Keratinocyte (primary cell): Measurements from ENCODE around the gene FOXC1. TPM values are rescaled to one million over a fixed set of nuclear protein-coding genes. Genes with fewer than 3 reads are reported as not detected.
A peak's percentile ranks its signal among the peaks of the same experiment; 100 is the strongest.

Experiments used
- DNase-seq: peaks from one replicate; pipeline ENCODE4 v3.0.0-alpha.2; 2011; ENCODE audit warnings: low read depth, missing footprints, low spot score
- FAIRE-seq: peaks from 2 replicates; lab custom pipeline; 2011; peaks lifted over from hg19 to GRCh38; lab: Jason Lieb, UNC
- H2AFZ ChIP-seq: 2 replicates; pipeline ENCODE4 v1.6.0; 2012; ENCODE audit warnings: low read length, control low read depth, inconsistent platforms; ENCODE audit not compliant: control insufficient read depth
- H3K27ac ChIP-seq: 2 replicates; pipeline ENCODE4 v1.5.1; 2011; ENCODE audit warnings: low read length; ENCODE audit not compliant: control insufficient read depth, insufficient read depth
- H3K27me3 ChIP-seq: 3 replicates; pipeline ENCODE4 v1.6.0; 2011; ENCODE audit warnings: low read length; ENCODE audit not compliant: control insufficient read depth, insufficient read depth; ENCODE audit errors: extremely low read depth
- H3K36me3 ChIP-seq, 2 experiments: 2 replicates in 1 of 2; 3 replicates in 1 of 2; pipeline ENCODE4 v1.5.1; 2011; ENCODE audit warnings: low read length in 2 of 2, mild to moderate bottlenecking in 1 of 2; ENCODE audit not compliant: control insufficient read depth in 2 of 2, insufficient read depth in 2 of 2; ENCODE audit errors: extremely low read depth in 1 of 2
- H3K4me1 ChIP-seq: 3 replicates; pipeline ENCODE4 v1.5.1; 2011; ENCODE audit warnings: low read length; ENCODE audit not compliant: control insufficient read depth, insufficient read depth; ENCODE audit errors: extremely low read depth
- H3K4me2 ChIP-seq: 3 replicates; pipeline ENCODE4 v1.6.0; 2011; ENCODE audit warnings: low read depth, low read length; ENCODE audit not compliant: control insufficient read depth, insufficient read depth; ENCODE audit errors: extremely low read depth
- H3K4me3 ChIP-seq, 3 experiments: fragments of 200-600 bp in 1 of 3; sonication (generic) in 1 of 3; 2 replicates in 2 of 3; 3 replicates in 1 of 3; pipeline ENCODE4 v1.5.1; 2011 to 2016; ENCODE audit warnings: low read length in 3 of 3, mild to moderate bottlenecking in 3 of 3, control low read depth in 2 of 3, inconsistent platforms in 1 of 3, low read depth in 1 of 3, mixed read lengths in 1 of 3, mixed run types in 1 of 3, moderate library complexity in 1 of 3; ENCODE audit not compliant: control insufficient read depth in 2 of 3, insufficient read depth in 2 of 3; ENCODE audit errors: extremely low read depth in 1 of 3
- H3K79me2 ChIP-seq: 2 replicates; pipeline ENCODE4 v1.6.0; 2012; ENCODE audit warnings: low read length; ENCODE audit not compliant: control insufficient read depth, insufficient read depth
- H3K9ac ChIP-seq: 3 replicates; pipeline ENCODE4 v1.6.0; 2011; ENCODE audit warnings: low read length; ENCODE audit not compliant: control insufficient read depth, insufficient read depth; ENCODE audit errors: extremely low read depth
- H3K9me1 ChIP-seq: 3 replicates; pipeline ENCODE4 v1.6.0; 2011; ENCODE audit warnings: low read length; ENCODE audit not compliant: control insufficient read depth, insufficient read depth; ENCODE audit errors: extremely low read depth
- H3K9me3 ChIP-seq: 2 replicates; pipeline ENCODE4 v1.5.1; 2012; ENCODE audit warnings: low read depth, low read length; ENCODE audit not compliant: control insufficient read depth
- H4K20me1 ChIP-seq: 3 replicates; pipeline ENCODE4 v1.6.0; 2011; ENCODE audit warnings: low read length; ENCODE audit not compliant: control insufficient read depth, insufficient read depth; ENCODE audit errors: extremely low read depth
- CTCF ChIP-seq, 3 experiments: IDR thresholded peaks in 1 of 3; conservative IDR thresholded peaks in 1 of 3; optimal IDR thresholded peaks in 1 of 3; 2 replicates in 2 of 3; 3 replicates in 1 of 3; pipeline versions ENCODE3 to v1.5.1; 2011; ENCODE audit warnings: low read length in 3 of 3, mild to moderate bottlenecking in 3 of 3, moderate library complexity in 2 of 3, control low read depth in 1 of 3, inconsistent platforms in 1 of 3; ENCODE audit not compliant: insufficient read depth in 2 of 3; ENCODE audit errors: extremely low read depth in 1 of 3
- EZH2 ChIP-seq: IDR thresholded peaks from one replicate; pipeline ENCODE4 v1.6.1; 2012; ENCODE audit warnings: inconsistent platforms, mild to moderate bottlenecking, low read length, moderate library complexity
- dilution Hi-C: fragments of 300-500 bp; cut with MboI; formaldehyde crosslinking; loops from one replicate; pipeline ENCODE4 v1.7.0; 2020; ENCODE audit warnings: low sequenced_read_pairs; ENCODE audit not compliant: extremely low pct_ligation_motif_present
- polyA plus RNA-seq, 5 experiments: library from polyadenylated mRNA; depleted of rRNA in 3 of 5; stranded (reverse) in 3 of 5; stranded (forward) in 1 of 5; unstranded in 1 of 5; fragments of >200 nt; gene quantifications; 1 replicate in 1 of 5; 2 replicates in 3 of 5; 3 replicates in 1 of 5; pipeline versions ENCODE4 v1.2.1 to v1.2.3, GENCODE V29; 2011 to 2012; ENCODE audit warnings: missing spikeins in 2 of 5, low read depth in 1 of 5, low replicate concordance in 1 of 5

The FOXC1 gene
- polyA plus RNA-seq, 1 donor (not counting 4 experiments of a cell fraction or from before 2014, with no cell fraction given), result 4.3 TPM

DNA sequence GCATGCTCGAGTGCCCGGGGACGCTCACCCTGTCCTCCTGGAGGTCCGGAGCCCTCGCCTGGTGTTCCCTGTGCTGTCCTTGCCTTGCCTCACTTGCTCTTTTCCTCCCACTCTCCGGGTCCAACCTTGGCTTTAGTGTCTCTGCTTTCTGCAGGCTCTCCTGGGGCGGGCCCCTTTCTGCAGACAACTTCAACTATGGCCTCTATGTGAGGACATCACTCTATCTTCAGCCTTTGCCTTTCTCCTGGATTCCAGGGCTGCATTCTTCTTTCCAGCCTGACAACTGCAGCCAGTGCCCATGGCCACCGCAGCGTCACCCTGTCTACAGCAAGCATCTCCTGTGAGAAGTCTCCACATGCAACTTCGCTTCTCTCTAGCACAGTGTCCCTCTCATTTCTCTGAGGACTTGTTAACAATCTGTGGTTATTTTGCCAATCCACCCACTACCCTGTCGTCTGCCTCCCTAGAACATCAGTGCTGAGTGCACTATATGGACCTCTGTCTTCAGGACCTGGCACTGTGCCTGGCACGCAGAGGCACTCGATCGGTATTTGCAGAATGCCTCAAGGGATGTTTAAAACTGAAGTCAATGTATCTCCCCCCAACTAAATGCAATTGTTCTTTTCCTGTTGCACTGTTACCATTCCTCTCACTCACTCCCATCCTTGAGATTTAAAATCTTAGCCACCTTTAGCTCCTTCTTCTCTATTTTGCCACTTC, 35.9 kb downstream of the FOXC1 start:
- FAIRE-seq (peak; percentile 59), DNase-seq (no peak)
- Histone ChIP-seq H3K36me3 (no peaks in the 10 kb centered on the region), H3K4me2 (no peak overlapping the region), H3K4me1 (peaks cover 18% of the 10 kb centered on the region), H3K27ac (no peak overlapping the region), H3K79me2 (no peaks in the 10 kb centered on the region), H3K9me3 (no peaks in the 10 kb centered on the region), H3K9me1 (no peaks in the 10 kb centered on the region), H3K9ac (no peak overlapping the region), H3K27me3 (no peaks in the 10 kb centered on the region), H3K4me3 (no peak overlapping the region), H2AFZ (no peak overlapping the region), H4K20me1 (peaks cover 3% of the 10 kb centered on the region)
- dilution Hi-C loops, result no loop called here
- TF ChIP-seq CTCF (optimal IDR thresholded peaks at IDR 0.05 in 1 of 3, IDR thresholded peaks at IDR 0.05 in 1 of 3, conservative IDR thresholded peaks at IDR 0.05 in 1 of 3; ENCODE audit: extremely low read depth in 1 of 3, insufficient read depth in 2 of 3, low read length in 3 of 3), result no peak
- TF ChIP-seq EZH2, result no peak

GRCh38 chr6:1651362-1651761, 41.6 kb downstream of the FOXC1 start:
- Histone ChIP-seq H4K20me1 (no peaks in the 10 kb centered on the region), H3K9me1 (no peaks in the 10 kb centered on the region), H3K9ac (no peak overlapping the region), H3K27ac (no peak overlapping the region), H3K79me2 (no peaks in the 10 kb centered on the region), H3K27me3 (no peaks in the 10 kb centered on the region), H3K4me3 (no peak overlapping the region), H3K4me2 (no peak overlapping the region), H2AFZ (no peak overlapping the region), H3K36me3 (no peaks in the 10 kb centered on the region), H3K9me3 (no peaks in the 10 kb centered on the region), H3K4me1 (peaks cover under 1% of the 10 kb centered on the region)
- DNase-seq (no peak), FAIRE-seq (no peak)
- dilution Hi-C loops, result no loop called here
- no peak for TF ChIP-seq CTCF (optimal IDR thresholded peaks at IDR 0.05 in 1 of 3, IDR thresholded peaks at IDR 0.05 in 1 of 3, conservative IDR thresholded peaks at IDR 0.05 in 1 of 3; ENCODE audit: extremely low read depth in 1 of 3, insufficient read depth in 2 of 3, low read length in 3 of 3)
- no peak for TF ChIP-seq EZH2
